Panc1 (cell line): Measurements from ENCODE around the gene KCNG2.

Experiments
- POLR2AphosphoS5 ChIP-seq: IDR thresholded peaks from 2 replicates; pipeline ENCODE4 v1.6.1; 2012; ENCODE audit warnings: mild to moderate bottlenecking, low read depth, low read length, moderate library complexity
- REST ChIP-seq, 2 experiments: IDR thresholded peaks; 2 replicates each; pipeline ENCODE4 v1.6.1; 2011 to 2012; ENCODE audit warnings: low read depth in 2 of 2, control low read depth in 1 of 2, low read length in 1 of 2, mild to moderate bottlenecking in 1 of 2, moderate library complexity in 1 of 2; ENCODE audit not compliant: insufficient read depth in 1 of 2
- TF ChIP-seq, protein P1 (sequence below): fragments of 450-650 bp; IDR thresholded peaks from 2 replicates; pipeline ENCODE4 v1.5.1; 2017; ENCODE audit warnings: mild to moderate bottlenecking

GRCh38 chr18:79935499-79935898, 137.8 kb downstream of the KCNG2 start:
- TF ChIP-seq, protein P1, sequence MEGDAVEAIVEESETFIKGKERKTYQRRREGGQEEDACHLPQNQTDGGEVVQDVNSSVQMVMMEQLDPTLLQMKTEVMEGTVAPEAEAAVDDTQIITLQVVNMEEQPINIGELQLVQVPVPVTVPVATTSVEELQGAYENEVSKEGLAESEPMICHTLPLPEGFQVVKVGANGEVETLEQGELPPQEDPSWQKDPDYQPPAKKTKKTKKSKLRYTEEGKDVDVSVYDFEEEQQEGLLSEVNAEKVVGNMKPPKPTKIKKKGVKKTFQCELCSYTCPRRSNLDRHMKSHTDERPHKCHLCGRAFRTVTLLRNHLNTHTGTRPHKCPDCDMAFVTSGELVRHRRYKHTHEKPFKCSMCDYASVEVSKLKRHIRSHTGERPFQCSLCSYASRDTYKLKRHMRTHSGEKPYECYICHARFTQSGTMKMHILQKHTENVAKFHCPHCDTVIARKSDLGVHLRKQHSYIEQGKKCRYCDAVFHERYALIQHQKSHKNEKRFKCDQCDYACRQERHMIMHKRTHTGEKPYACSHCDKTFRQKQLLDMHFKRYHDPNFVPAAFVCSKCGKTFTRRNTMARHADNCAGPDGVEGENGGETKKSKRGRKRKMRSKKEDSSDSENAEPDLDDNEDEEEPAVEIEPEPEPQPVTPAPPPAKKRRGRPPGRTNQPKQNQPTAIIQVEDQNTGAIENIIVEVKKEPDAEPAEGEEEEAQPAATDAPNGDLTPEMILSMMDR, result no peak
- no peak for TF ChIP-seq POLR2AphosphoS5
- no peak for TF ChIP-seq REST (IDR thresholded peaks at IDR 0.05; ENCODE audit: insufficient read depth in 1 of 2, low read depth in 2 of 2, low read length in 1 of 2)
